Esophagus squamous epithelium (tissue), 5 donors: ENCODE data around the gene ZNRF1. TPM values are rescaled to one million over a fixed set of nuclear protein-coding genes. Genes with fewer than 3 reads are reported as not detected.

Experiments
- DNase-seq: peaks from one replicate; lab custom pipeline; 2025; lab: John Stamatoyannopoulos, UW
- H3K27ac ChIP-seq, 4 donors: fragments of 200-600 bp; sonication (generic); one replicate each; pipeline ENCODE4 v1.5.1; 2016 to 2019; ENCODE audit warnings: mild to moderate bottlenecking in 1 of 4
- H3K27me3 ChIP-seq, 4 donors: fragments of 200-600 bp; sonication (generic); 1 replicate in 3 of 4; 2 replicates in 1 of 4; pipeline versions ENCODE4 v1.5.1 to v1.6.0; 2017 to 2021; ENCODE audit warnings: antibody characterized with exemption in 1 of 4
- H3K36me3 ChIP-seq, 3 donors: fragments of 200-600 bp; sonication (generic); one replicate each; pipeline ENCODE4 v1.5.1; 2016 to 2019
- H3K4me1 ChIP-seq, 3 donors: fragments of 200-600 bp; sonication (generic); one replicate each; pipeline ENCODE4 v1.5.1; 2017 to 2019
- H3K4me3 ChIP-seq, 4 donors: fragments of 200-600 bp; sonication (generic); 1 replicate in 3 of 4; 2 replicates in 1 of 4; pipeline ENCODE4 v1.5.1; 2016 to 2019; ENCODE audit warnings: mild to moderate bottlenecking in 2 of 4, moderate library complexity in 1 of 4
- H3K9me3 ChIP-seq, 3 donors: fragments of 200-600 bp; sonication (generic); one replicate each; pipeline ENCODE4 v1.5.1; 2016 to 2019
- CTCF ChIP-seq, 6 experiments: fragments of 450-650 bp in 4 of 6; fragments of 200-600 bp in 2 of 6; sonication (generic) in 2 of 6; IDR thresholded peaks; one replicate each; pipeline ENCODE4 v1.5.1; 2016 to 2019; ENCODE audit warnings: antibody characterized with exemption in 6 of 6, mild to moderate bottlenecking in 4 of 6, moderate library complexity in 4 of 6
- POLR2A ChIP-seq, 4 donors: fragments of 450-650 bp; IDR thresholded peaks; one replicate each; pipeline ENCODE4 v1.6.1; 2017; ENCODE audit warnings: antibody characterized with exemption in 4 of 4, mild to moderate bottlenecking in 4 of 4, moderate library complexity in 3 of 4
- WGBS, 2 donors: methylation state at CpG; one replicate each; pipeline ENCODE4 v1.1.5; 2018; 5-methylcytosine and 5-hydroxymethylcytosine counted together
- intact Hi-C: fragments of 100-400 bp; cut with DNase I; formaldehyde crosslinking; loops from one replicate; pipeline ENCODE4 v1.15.0; 2022
- total RNA-seq, 4 donors: library from RNA; depleted of rRNA; stranded (reverse); fragments of >200 nt; gene quantifications; one replicate each; pipeline ENCODE4 v1.1.0, GENCODE V29; 2016
- donor health status: DM: yes; HTN: yes; CAD: no.

Gene ZNRF1
- total RNA-seq, 4 donors from 2014 or later: 28.0 to 67.4 (median 33.5) TPM

GRCh38 chr16:75143941-75144340 is 145.1 kb downstream of the ZNRF1 start:
- 66 to 68% methylated on average over 6 of the region's 6 CpGs for WGBS, 2 donors
- Histone ChIP-seq H3K4me3 (no peak overlapping the region), H3K27me3 (no peaks in the 10 kb centered on the region), H3K27ac (no peak overlapping the region), H3K36me3 (no peaks in the 10 kb centered on the region), H3K4me1 (peaks cover 0 to 1% (median 0%) of the 10 kb centered on the region in 3 donors), H3K9me3 (peaks cover 0 to 7% (median 0%) of the 10 kb centered on the region in 3 donors)
- no peak for DNase-seq
- TF ChIP-seq CTCF (IDR thresholded peaks at IDR 0.05) (no peak), POLR2A (IDR thresholded peaks at IDR 0.05) (no peak)
- intact Hi-C loops: no loop called here

- peaks cover 0 to 21% (median 0%) of the 10 kb centered on the region in 3 donors for H3K9me3 ChIP-seq
- peaks cover 0 to 12% (median 4%) of the 10 kb centered on the region in 3 donors for H3K4me1 ChIP-seq
- peak overlapping the region in 3 of 4 donors; percentile 83 to 96 (median 90) for H3K4me3 ChIP-seq
- no peak for TF ChIP-seq POLR2A (IDR thresholded peaks at IDR 0.05)
- TF ChIP-seq CTCF (IDR thresholded peaks at IDR 0.05): no peak
- WGBS, 2 donors: 39 to 48% methylated on average over 3 of the region's 3 CpGs
- peaks cover 0 to 13% (median 0%) of the 10 kb centered on the region in 3 donors for H3K36me3 ChIP-seq
- intact Hi-C loops: no loop called here
- no peak for DNase-seq
- H3K27ac ChIP-seq: peak overlapping the region; percentile 95 to 98 (median 98)
- H3K27me3 ChIP-seq: no peaks in the 10 kb centered on the region
Measured at GRCh38 chr16:75147968-75148310, 149.1 kb downstream of the ZNRF1 start.

GRCh38 chr16:75148311-75149195 is 149.7 kb downstream of the ZNRF1 start, which contains the start of gene ZFP1:
Gene ZFP1, plus strand, starts transcription at chr16:75148524. Its CDS starts 4,428 bp downstream, at chr16:75152952.
- intact Hi-C loops: no loop called here
- WGBS, 2 donors: 0 to 2% methylated on average over 22 to 26 of the region's 93 CpGs
- H3K27ac ChIP-seq: peak within 1 kb of the TSS; percentile 95 to 98 (median 98)
- peak; percentile 67 for DNase-seq
- TF ChIP-seq POLR2A (IDR thresholded peaks at IDR 0.05) (peak in 2 of 4 donors; percentile 53 to 63), CTCF (IDR thresholded peaks at IDR 0.05) (peak in 1 of 6 experiments; percentile 8)
- H3K4me3 ChIP-seq: peak within 1 kb of the TSS; percentile 83 to 96 (median 92)
- H3K36me3 ChIP-seq: peaks cover 0 to 18% (median 0%) of the 10 kb centered on the region in 3 donors
- H3K27me3 ChIP-seq: no peaks in the 10 kb centered on the region
- peaks cover 0 to 21% (median 0%) of the 10 kb centered on the region in 3 donors for H3K9me3 ChIP-seq
- peaks cover 0 to 12% (median 4%) of the 10 kb centered on the region in 3 donors for H3K4me1 ChIP-seq

DNA sequence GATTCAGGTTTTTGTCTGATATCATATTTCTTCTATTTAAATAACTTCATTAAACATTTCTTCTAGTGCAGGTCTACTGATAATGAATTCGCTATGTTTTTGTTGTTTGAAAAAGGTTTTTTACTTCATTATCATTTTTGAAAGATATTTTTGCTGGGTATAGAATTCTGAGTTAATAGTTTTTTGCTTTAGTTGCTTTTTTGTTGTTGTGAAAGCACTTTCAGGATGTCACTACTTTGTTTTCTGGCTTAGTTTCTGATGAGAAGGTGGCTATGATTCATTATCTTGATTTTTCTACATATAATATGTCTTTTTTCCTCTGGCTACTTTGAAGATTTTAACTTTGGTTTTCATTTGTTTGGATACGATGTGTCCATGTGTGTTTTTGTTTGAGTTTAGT is 153.0 kb downstream of the ZNRF1 start:
- 43 to 63% methylated on average over 2 of the region's 2 CpGs for WGBS, 2 donors
- DNase-seq: no peak
- no peak overlapping the region for H3K4me3 ChIP-seq
- intact Hi-C loops: no loop called here
- H3K27me3 ChIP-seq: no peaks in the 10 kb centered on the region
- peaks cover 0 to 12% (median 4%) of the 10 kb centered on the region in 3 donors for H3K4me1 ChIP-seq
- TF ChIP-seq POLR2A (IDR thresholded peaks at IDR 0.05): no peak
- TF ChIP-seq CTCF (IDR thresholded peaks at IDR 0.05): no peak
- H3K36me3 ChIP-seq: peaks cover 0 to 49% (median 0%) of the 10 kb centered on the region in 3 donors
- H3K9me3 ChIP-seq: peaks cover 0 to 14% (median 0%) of the 10 kb centered on the region in 3 donors
- H3K27ac ChIP-seq: no peak overlapping the region

- Histone ChIP-seq H3K9me3 (peaks cover 0 to 14% (median 0%) of the 10 kb centered on the region in 3 donors), H3K36me3 (peaks cover 0 to 53% (median 0%) of the 10 kb centered on the region in 3 donors), H3K27me3 (no peaks in the 10 kb centered on the region), H3K4me1 (peaks cover 0 to 12% (median 4%) of the 10 kb centered on the region in 3 donors), H3K27ac (no peak overlapping the region), H3K4me3 (no peak overlapping the region)
- DNase-seq: no peak
- intact Hi-C loops: no loop called here
- no peak for TF ChIP-seq CTCF (IDR thresholded peaks at IDR 0.05)
- no peak for TF ChIP-seq POLR2A (IDR thresholded peaks at IDR 0.05)
Measured at GRCh38 chr16:75152635-75153034, 153.8 kb downstream of the ZNRF1 start.
